ENCODE data around the gene GPX1. TPM values are rescaled to one million over a fixed set of nuclear protein-coding genes. Genes with fewer than 3 reads are reported as not detected.
"Not testable (repeated sequence)": the region's sequence is repeated elsewhere in the genome, so short reads cannot be mapped to it uniquely, and the experiment has no call there.

GPX1 gene
- polyA plus RNA-seq (2014; cell fraction: cytosol; rRNA removed): 103 and 122 TPM in 2 replicates
- 56.1 and 66.9 TPM in 2 replicates for polyA plus RNA-seq (2014; cell fraction: nucleus; rRNA removed)

- peak; percentile 92 for DNase-seq (ENCODE audit: low spot score)
Observed at GRCh38 chr3:49358217-49358883, at the start of gene GPX1. Gene GPX1 (minus strand): TSS chr3:49358353. CDS start chr3:49358278, 75 bp downstream.

- DNase-seq (ENCODE audit: low spot score): no peak
Observed at GRCh38 chr3:49406571-49407565, 48.7 kb upstream of the GPX1 start.

GRCh38 chr3:49405570-49405969 is 47.4 kb upstream of the GPX1 start:
- DNase-seq (ENCODE audit: low spot score): not testable (repeated sequence)

DNA sequence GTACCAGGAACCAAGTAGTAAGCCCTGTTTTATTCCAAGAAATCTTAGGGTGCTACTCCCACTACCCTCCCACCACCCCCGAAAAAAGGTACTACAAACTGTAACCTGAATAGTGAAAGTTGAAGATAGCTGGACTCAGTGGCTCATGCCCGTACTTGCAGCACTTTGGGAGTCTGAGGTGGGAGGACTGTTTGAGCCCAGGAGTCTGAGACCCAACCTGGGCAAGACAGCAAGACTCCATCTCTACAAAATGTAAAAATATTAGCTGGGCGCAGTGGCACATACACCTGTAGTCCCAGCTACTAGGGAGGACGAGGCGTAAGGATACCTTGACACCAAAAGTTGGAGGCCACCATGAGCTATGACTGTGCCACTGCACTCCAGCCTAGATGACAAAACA is 45.7 kb upstream of the GPX1 start:
- no peak for DNase-seq (ENCODE audit: low spot score)

DNA sequence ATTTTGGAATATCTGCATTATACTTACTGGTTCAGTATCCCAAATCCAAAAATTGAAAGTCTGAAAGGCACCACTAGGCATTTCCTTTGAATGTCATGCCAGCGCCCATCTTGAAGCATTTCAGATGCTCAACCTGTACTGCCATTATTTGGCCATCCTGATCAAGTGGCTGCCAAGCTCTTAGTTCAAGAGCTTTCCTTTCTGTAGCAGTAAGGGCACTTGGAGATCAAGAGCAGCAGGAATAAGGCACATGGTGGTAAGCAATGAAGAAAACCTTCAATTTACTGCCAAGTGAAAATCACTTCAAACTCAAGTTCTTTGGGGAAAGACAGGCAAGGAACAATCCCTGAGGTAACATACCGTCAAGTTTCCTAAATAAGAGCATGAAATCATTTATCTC is 43.6 kb upstream of the GPX1 start:
- no peak for DNase-seq (ENCODE audit: low spot score)

DNA sequence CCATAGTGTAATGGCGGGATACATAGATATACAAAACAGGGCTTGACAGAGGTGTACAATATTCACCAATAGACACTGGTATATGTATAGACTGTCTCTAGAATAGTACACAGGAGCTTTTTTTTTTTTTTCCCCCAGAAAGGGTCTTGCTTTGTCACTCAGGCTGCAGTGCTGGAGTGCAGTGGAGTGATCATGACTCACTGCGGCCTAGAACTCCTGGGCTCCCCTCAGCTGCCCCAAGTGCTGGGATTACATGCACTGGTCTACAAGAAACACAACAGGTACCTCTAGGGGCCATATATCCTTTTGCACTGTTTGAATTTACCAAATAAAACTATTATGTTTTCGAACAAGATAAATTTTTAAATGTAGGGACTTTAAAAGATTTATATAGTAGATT is 41.3 kb upstream of the GPX1 start:
- DNase-seq (ENCODE audit: low spot score): no peak

- DNase-seq (ENCODE audit: low spot score): peak; percentile 62
Observed at GRCh38 chr3:49397470-49397869, 39.3 kb upstream of the GPX1 start.

- not testable (repeated sequence) for DNase-seq (ENCODE audit: low spot score)
Observed at GRCh38 chr3:49391310-49391709, 33.2 kb upstream of the GPX1 start.

DNA sequence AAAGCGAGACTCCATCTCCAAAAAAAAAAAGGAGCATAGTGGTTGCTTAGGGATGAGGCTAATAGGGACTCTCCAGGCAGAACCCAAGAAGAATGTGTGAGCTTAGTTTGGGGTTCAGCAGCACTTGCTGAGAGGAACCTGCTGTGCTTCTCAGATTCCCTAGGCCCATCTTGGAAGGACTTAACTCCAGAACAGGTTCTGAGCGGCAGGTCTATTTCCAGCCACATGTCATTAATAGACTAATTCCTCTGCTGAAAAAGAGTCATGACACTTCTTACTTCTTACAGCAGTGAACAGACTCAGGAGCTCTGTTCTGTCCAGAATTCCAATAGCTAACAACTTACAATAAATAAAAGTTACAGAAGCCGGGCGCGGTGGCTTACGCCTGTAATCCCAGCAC is 31.1 kb upstream of the GPX1 start:
- DNase-seq (ENCODE audit: low spot score): no peak

- no peak for DNase-seq (ENCODE audit: low spot score)
Observed at GRCh38 chr3:49388289-49388820, 30.2 kb upstream of the GPX1 start.

DNA sequence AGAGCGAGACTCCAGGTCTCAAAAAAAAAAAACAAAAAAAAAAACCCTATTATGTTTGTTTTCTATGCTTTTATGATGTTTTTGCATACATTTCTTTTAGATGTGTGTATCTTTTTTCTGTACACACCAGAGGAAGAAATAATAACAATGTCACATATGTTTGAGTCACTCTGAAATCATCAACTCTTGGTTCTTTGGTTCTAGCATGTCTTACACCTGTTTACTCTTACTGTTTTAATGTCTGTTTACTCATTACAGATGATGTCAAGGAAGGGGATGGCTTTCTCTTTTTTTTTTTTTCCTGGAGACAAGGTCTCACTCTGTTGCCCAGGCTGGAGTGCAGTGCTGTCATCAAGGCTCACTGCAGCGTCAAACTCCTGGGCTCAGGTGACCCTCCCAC is 29.6 kb upstream of the GPX1 start:
- no peak for DNase-seq (ENCODE audit: low spot score)

GRCh38 chr3:49386056-49386756 is 28.1 kb upstream of the GPX1 start:
- no peak for DNase-seq (ENCODE audit: low spot score)

DNA sequence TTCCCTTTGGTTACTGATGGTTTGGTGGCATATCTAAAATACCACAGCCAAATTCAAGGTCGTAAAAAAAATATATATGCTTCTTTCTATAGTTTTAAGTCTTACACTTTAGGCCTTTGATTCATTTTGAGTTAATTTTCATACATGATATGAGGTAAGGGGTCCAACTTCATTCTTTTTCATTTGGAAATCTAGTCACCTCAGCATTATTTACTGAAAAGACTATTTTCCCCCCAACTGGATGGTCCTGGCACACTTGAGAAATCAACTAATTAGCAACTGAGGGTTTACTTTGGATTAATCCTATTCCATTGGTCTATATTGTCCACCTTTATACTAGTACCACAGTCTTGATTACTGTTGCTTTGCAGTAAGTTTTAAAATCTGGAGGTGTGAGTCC is 27.5 kb upstream of the GPX1 start:
- DNase-seq (ENCODE audit: low spot score): no peak

- DNase-seq (ENCODE audit: low spot score): no peak
Observed at GRCh38 chr3:49383387-49383786, 25.2 kb upstream of the GPX1 start.

DNA sequence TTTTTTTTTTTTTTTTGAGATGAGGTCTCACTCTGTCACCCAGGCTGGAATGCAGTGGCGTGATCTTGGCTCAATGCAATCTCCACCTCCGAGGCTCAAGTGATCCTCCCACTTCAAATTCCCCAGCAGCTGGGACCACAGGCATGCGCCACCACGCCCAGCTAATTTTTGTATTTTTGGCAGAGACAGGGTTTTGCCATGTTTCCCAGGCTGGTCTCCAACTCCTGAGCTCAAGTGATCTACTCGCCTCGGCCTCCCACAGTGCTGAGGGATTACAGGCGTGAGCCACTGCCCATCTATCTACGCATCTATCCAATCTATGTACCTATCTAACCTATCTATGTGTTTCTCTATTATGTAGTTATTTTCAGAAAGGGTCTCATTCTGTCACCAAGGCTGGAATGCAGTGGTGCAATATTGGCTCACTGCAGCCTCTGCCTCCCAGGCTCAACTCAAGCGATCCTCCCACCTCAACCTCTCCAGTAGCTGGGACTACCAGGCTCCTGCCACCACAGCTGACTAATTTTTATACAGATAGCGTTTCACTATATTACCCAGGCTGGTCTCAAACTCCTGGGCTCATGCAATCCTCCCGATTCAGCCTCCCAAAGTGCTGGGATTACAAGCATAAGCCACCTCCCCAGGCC is 20.2 kb upstream of the GPX1 start:
- no peak for DNase-seq (ENCODE audit: low spot score)

- DNase-seq (ENCODE audit: low spot score): no peak
Observed at GRCh38 chr3:49377483-49377882, 19.3 kb upstream of the GPX1 start.

DNA sequence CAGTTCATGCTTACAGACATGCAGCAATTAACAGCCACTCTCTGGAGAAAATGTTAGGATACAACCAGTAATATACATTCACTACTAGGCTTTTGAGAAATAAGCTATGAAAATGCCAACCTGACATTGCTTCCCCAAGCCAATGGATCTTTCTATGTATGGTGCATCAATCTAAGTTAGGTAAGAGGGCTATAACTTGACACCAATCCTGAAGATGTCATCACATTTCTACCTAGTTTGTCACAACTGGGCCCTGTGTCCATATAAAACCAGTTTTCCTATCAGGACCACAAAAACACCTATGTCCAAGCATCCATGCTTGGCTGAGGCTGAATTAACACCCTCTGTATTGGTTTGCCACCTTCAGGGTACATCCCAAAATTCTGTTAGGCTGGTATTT is 13.8 kb upstream of the GPX1 start:
- DNase-seq (ENCODE audit: low spot score): no peak

DNA sequence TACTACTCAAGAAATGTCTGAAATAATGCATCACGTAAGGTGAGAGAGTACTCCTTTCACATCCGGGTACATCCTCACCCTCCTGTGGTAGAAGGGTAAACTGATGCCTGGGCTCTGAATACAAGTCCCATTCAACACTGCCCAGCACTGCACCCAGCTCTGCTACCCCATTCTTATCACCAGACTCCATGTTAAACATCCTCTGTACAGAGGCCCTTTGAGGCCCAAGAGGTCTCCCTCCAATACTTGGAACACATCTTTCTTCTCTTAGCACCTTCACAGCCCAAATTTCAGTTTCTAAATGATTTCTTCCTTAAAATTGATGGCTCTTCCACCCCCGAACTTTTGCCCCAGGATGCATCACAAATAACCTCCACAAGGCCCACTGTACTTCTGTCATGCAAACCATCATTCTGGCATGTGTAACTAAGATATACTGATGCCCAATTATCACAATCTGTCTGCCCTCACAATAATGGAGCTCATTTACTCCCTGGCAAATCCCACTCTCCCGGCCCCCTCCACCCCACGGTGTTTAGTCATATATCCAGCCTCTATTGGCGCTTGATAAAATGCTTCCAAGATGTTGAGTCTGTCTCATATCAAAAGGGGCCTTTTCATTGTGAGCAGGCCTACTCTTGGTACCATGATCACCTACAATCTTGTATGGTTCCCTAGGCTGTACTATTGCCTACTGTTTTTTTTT is 12.6 kb upstream of the GPX1 start:
- DNase-seq (ENCODE audit: low spot score): no peak

- no peak for DNase-seq (ENCODE audit: low spot score)
Observed at GRCh38 chr3:49362561-49362960, 4.4 kb upstream of the GPX1 start.

GRCh38 chr3:49359623-49360022 is 1.5 kb upstream of the GPX1 start:
- no peak for DNase-seq (ENCODE audit: low spot score)

DNA sequence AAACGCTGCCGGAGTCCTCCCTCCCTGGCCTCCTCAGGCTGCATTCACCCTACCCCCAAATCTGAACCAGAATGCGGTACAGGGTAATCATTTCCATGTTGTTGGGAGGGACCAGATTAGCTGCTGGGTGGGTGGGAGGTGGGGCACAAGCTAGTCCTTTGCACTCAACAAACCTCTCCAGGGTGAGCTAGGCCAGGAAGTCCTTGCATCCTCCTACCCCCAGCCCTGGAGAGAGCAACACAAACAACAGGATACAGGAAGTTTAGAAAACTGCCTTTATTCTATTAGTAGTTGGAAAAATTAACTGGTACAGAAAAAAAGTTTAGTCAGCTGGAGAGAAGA is 702 bp upstream of the GPX1 start:
- DNase-seq (ENCODE audit: low spot score): no peak

All from SK-N-DZ (cell line).